Right lobe of liver (tissue), 6 donors: ENCODE measurements around the gene YIF1A. TPM values are rescaled to one million over a fixed set of nuclear protein-coding genes. Genes with fewer than 3 reads are reported as not detected.

Source experiments
- ATAC-seq, 4 donors: fragments of 200-7000 bp; cut with Tn5 transposase; one replicate each; pipeline ENCODE4 v1.9.1; 2020; ENCODE audit warnings: mild to moderate bottlenecking in 4 of 4, moderate library complexity in 4 of 4
- DNase-seq, 3 donors: peaks; one replicate each; pipeline ENCODE4 v3.0.0-alpha.2; 2020
- H3K27ac ChIP-seq, 3 donors: fragments of 200-600 bp; one replicate each; pipeline ENCODE4 v1.8.0; 2022
- H3K27me3 ChIP-seq, 2 donors: fragments of 200-600 bp; one replicate each; pipeline ENCODE4 v1.8.0; 2022
- H3K36me3 ChIP-seq, 4 donors: fragments of 200-600 bp; sonication (generic) in 1 of 4; one replicate each; pipeline versions ENCODE4 v1.5.1 to v1.8.0; 2017 to 2022; ENCODE audit warnings: control low read depth in 1 of 4
- H3K4me1 ChIP-seq, 4 donors: fragments of 200-600 bp; sonication (generic) in 1 of 4; one replicate each; pipeline versions ENCODE4 v1.5.1 to v1.8.0; 2017 to 2022; ENCODE audit warnings: control low read depth in 1 of 4
- H3K4me3 ChIP-seq, 3 donors: fragments of 200-600 bp; one replicate each; pipeline ENCODE4 v1.8.0; 2022
- H3K9me3 ChIP-seq, 4 donors: fragments of 200-600 bp; sonication (generic) in 1 of 4; one replicate each; pipeline versions ENCODE4 v1.5.1 to v1.8.0; 2017 to 2022; ENCODE audit warnings: control low read depth in 1 of 4
- CTCF ChIP-seq, 4 donors: fragments of 200-600 bp in 3 of 4; fragments of 450-650 bp in 1 of 4; IDR thresholded peaks; one replicate each; pipeline versions ENCODE4 v1.5.1 to v1.8.0; 2016 to 2022; ENCODE audit warnings: antibody characterized with exemption in 4 of 4, mild to moderate bottlenecking in 2 of 4
- POLR2A ChIP-seq: fragments of 450-650 bp; IDR thresholded peaks from one replicate; pipeline ENCODE4 v1.6.1; 2017; ENCODE audit warnings: antibody characterized with exemption, mild to moderate bottlenecking
- WGBS: methylation state at CpG from one replicate; pipeline ENCODE4 v1.1.6; 2018; ENCODE audit warnings: low coverage, low lambda C conversion rate; ENCODE audit not compliant: insufficient coverage; ENCODE audit errors: missing lambda C conversion rate; 5-methylcytosine and 5-hydroxymethylcytosine counted together
- intact Hi-C, 2 donors: fragments of 100-400 bp; cut with DNase I; formaldehyde crosslinking; loops; one replicate each; pipeline versions ENCODE4 v1.11.2 to v1.14.1; 2022
- total RNA-seq, 6 experiments: library from RNA; depleted of rRNA in 2 of 6; stranded (reverse); fragments of >200 nt in 2 of 6; fragmentation: NEBNext Ultra II Directional in 3 of 6; extraction: Animal tissue kit (Norgen Biotek cat#: 25700) in 3 of 6; gene quantifications; one replicate each; pipeline versions ENCODE4 v1.1.0 to v1.2.4, GENCODE V29; 2016 to 2023
- donor health status: DM: no; HTN: yes; CAD: no.
- donor health status: DM: no; HTN: no; CAD: no.
- donor health status: DM: no; HTN: no; CAD: no.
- donor health status: DM: no; HTN: yes; CAD: no.
- donor health status: DM: no; HTN: yes; CAD: no.

The YIF1A gene
- total RNA-seq, 6 experiments from 2014 or later = 75.0 to 170 (median 97.9) TPM

- H3K27ac ChIP-seq = no peak overlapping the region
- no CpG with 5 or more reads among the region's 16 CpGs for WGBS
- ATAC-seq (no peak), DNase-seq (no peak)
- H3K27me3 ChIP-seq = no peaks in the 10 kb centered on the region
- H3K9me3 ChIP-seq = no peaks in the 10 kb centered on the region
- no peak for TF ChIP-seq POLR2A
- TF ChIP-seq CTCF (IDR thresholded peaks at IDR 0.05) = no peak
- peaks cover 0 to 17% (median 7%) of the 10 kb centered on the region in 4 donors for H3K4me1 ChIP-seq
- H3K36me3 ChIP-seq = no peaks in the 10 kb centered on the region
- H3K4me3 ChIP-seq = no peak overlapping the region
- intact Hi-C loops = loop anchor here in 1 of 2 donors (10.0 kb wide), 1 partner anchor 93 kb away; no protein-coding TSS in a partner anchor
These were observed 2.4 kb upstream of the YIF1A start for GRCh38 chr11:66291303-66291705.

- H3K4me1 ChIP-seq = peaks cover 0 to 17% (median 7%) of the 10 kb centered on the region in 4 donors
- DNase-seq = no peak
- ATAC-seq = no peak
- no peak overlapping the region for H3K4me3 ChIP-seq
- WGBS = 52% methylated on average over 2 of the region's 2 CpGs
- no peak for TF ChIP-seq CTCF (IDR thresholded peaks at IDR 0.05)
- TF ChIP-seq POLR2A = no peak
- no peak overlapping the region for H3K27ac ChIP-seq
- no peaks in the 10 kb centered on the region for H3K9me3 ChIP-seq
- no peaks in the 10 kb centered on the region for H3K27me3 ChIP-seq
- H3K36me3 ChIP-seq = no peaks in the 10 kb centered on the region
- intact Hi-C loops = loop anchor here in 1 of 2 donors (10.0 kb wide), 1 partner anchor 95 kb away; no protein-coding TSS in a partner anchor
These were observed 1.3 kb upstream of the YIF1A start for GRCh38 chr11:66290330-66290621.

GRCh38 chr11:66289548-66290329 lies 796 bp upstream of the YIF1A start:
- Histone ChIP-seq H3K36me3 (no peaks in the 10 kb centered on the region), H3K4me3 (peak overlapping the region; percentile 69 to 97 (median 75)), H3K27ac (peak overlapping the region; percentile 77 to 97 (median 91)), H3K9me3 (no peaks in the 10 kb centered on the region), H3K4me1 (peaks cover 0 to 17% (median 7%) of the 10 kb centered on the region in 4 donors), H3K27me3 (no peaks in the 10 kb centered on the region)
- 9% methylated on average over 5 of the region's 36 CpGs for WGBS
- DNase-seq (peak in 2 of 3 donors; percentile 71 to 81), ATAC-seq (peak; percentile 39 to 55 (median 54))
- no peak for TF ChIP-seq CTCF (IDR thresholded peaks at IDR 0.05)
- TF ChIP-seq POLR2A = no peak
- intact Hi-C loops = loop anchor here (10.0 kb wide), 2 partner anchors 65 to 95 kb away; no protein-coding TSS in a partner anchor

- H3K36me3 ChIP-seq = no peaks in the 10 kb centered on the region
- peaks cover 0 to 17% (median 7%) of the 10 kb centered on the region in 4 donors for H3K4me1 ChIP-seq
- TF ChIP-seq POLR2A = no peak
- no peak for TF ChIP-seq CTCF (IDR thresholded peaks at IDR 0.05)
- H3K9me3 ChIP-seq = no peaks in the 10 kb centered on the region
- H3K27me3 ChIP-seq = no peaks in the 10 kb centered on the region
- peak overlapping the region; percentile 69 to 97 (median 75) for H3K4me3 ChIP-seq
- ATAC-seq (peak; percentile 0 to 14 (median 1)), DNase-seq (no peak)
- whole genome bisulfite sequencing = 18% methylated on average over 13 of the region's 20 CpGs
- peak overlapping the region; percentile 91 to 97 (median 94) for H3K27ac ChIP-seq
- intact Hi-C loops = loop anchor here (10.0 kb wide), 1 partner anchor 63 kb away; no protein-coding TSS in a partner anchor
These were observed 863 bp downstream of the YIF1A start for GRCh38 chr11:66287889-66288670.
